ENCODE measurements around the gene SLC35C1.

- TF ChIP-seq SP1 (IDR thresholded peaks at IDR 0.05; ENCODE audit: low read depth, low read length) (no peak), EP300 (IDR thresholded peaks at IDR 0.05; ENCODE audit: borderline replicate concordance in 1 of 2, low read depth in 2 of 2, low read length in 2 of 2) (no peak), EGR1 (IDR thresholded peaks at IDR 0.05; ENCODE audit: borderline replicate concordance, low read depth, low read length) (no peak), CHD2 (IDR thresholded peaks at IDR 0.05; ENCODE audit: low read length) (no peak), BRCA1 (IDR thresholded peaks at IDR 0.05; ENCODE audit: low read depth, low read length) (no peak), SAP30 (IDR thresholded peaks at IDR 0.05; ENCODE audit: insufficient read depth, insufficient replicate concordance, low read length) (no peak), ATF3 (IDR thresholded peaks at IDR 0.05; ENCODE audit: insufficient read depth, low read depth, low read length) (no peak), CTCF (IDR thresholded peaks at IDR 0.05; ENCODE audit: control extremely low read depth in 1 of 3, insufficient read depth in 1 of 3, low read depth in 1 of 3, low read length in 3 of 3) (no peak), KDM1A (IDR thresholded peaks at IDR 0.05; ENCODE audit: borderline replicate concordance, low read length) (no peak), ZNF274 (IDR thresholded peaks at IDR 0.05; ENCODE audit: borderline replicate concordance, extremely low read depth, low read length) (no peak), KDM5A (IDR thresholded peaks at IDR 0.05; ENCODE audit: low read length) (no peak), EZH2 (IDR thresholded peaks at IDR 0.05; ENCODE audit: low read depth, low read length, severe bottlenecking) (no peak), RNF2 (IDR thresholded peaks at IDR 0.05; ENCODE audit: borderline replicate concordance, low read depth, low read length, missing control alignments, poor library complexity, severe bottlenecking) (no peak), MAX (IDR thresholded peaks at IDR 0.05) (no peak)
Measured at GRCh38 chr11:45860348-45860747, 55.4 kb downstream of the SLC35C1 start.

Measured in H1 (cell line).